Neuronal stem cell (in vitro differentiated cells): ENCODE measurements around the gene TSPAN4.

Source experiments
- DNase-seq: peaks from one replicate; pipeline ENCODE4 v3.0.0-alpha.2; 2013; ENCODE audit warnings: low spot score
- H2AFZ ChIP-seq: one replicate; pipeline ENCODE4 v1.6.1; 2013; ENCODE audit warnings: mild to moderate bottlenecking, low read length, inconsistent platforms
- H2AK5ac ChIP-seq: 2 replicates; pipeline ENCODE4 v1.6.1; 2013; ENCODE audit warnings: low read depth, mild to moderate bottlenecking, inconsistent platforms, low read length, moderate library complexity, mixed read lengths
- H2BK120ac ChIP-seq: 2 replicates; pipeline ENCODE4 v1.6.1; 2013; ENCODE audit warnings: low read depth, mild to moderate bottlenecking, inconsistent platforms, low read length, moderate library complexity, mixed read lengths
- H2BK12ac ChIP-seq: one replicate; pipeline ENCODE4 v1.6.1; 2013; ENCODE audit warnings: low read length, inconsistent platforms
- H2BK15ac ChIP-seq: 2 replicates; pipeline ENCODE4 v1.6.1; 2013; ENCODE audit warnings: mild to moderate bottlenecking, low read length, inconsistent platforms, mixed read lengths
- H2BK5ac ChIP-seq: one replicate; pipeline ENCODE4 v1.6.1; 2013; ENCODE audit warnings: inconsistent platforms, mild to moderate bottlenecking, low read length, moderate library complexity
- H3K14ac ChIP-seq: one replicate; pipeline ENCODE4 v1.6.1; 2013; ENCODE audit warnings: low read length, inconsistent platforms
- H3K18ac ChIP-seq: 2 replicates; pipeline ENCODE4 v1.6.1; 2013; ENCODE audit warnings: low read length, inconsistent platforms
- H3K23ac ChIP-seq: 2 replicates; pipeline ENCODE4 v1.6.1; 2013; ENCODE audit warnings: low read depth, mild to moderate bottlenecking, mixed read lengths, low read length, inconsistent platforms; ENCODE audit not compliant: poor library complexity
- H3K27ac ChIP-seq: replicated peaks from 3 replicates; pipeline ENCODE4 v1.5.1; 2013; ENCODE audit warnings: low read length, inconsistent platforms
- H3K27me3 ChIP-seq, 3 experiments: 2 replicates each; pipeline ENCODE4 v1.6.1; 2013; ENCODE audit warnings: low read length in 3 of 3, mild to moderate bottlenecking in 2 of 3, inconsistent platforms in 1 of 3, low read depth in 1 of 3, mixed read lengths in 1 of 3, moderate library complexity in 1 of 3; ENCODE audit not compliant: control insufficient read depth in 3 of 3, insufficient read depth in 3 of 3
- H3K36me3 ChIP-seq, 2 donors: replicated peaks in 1 of 2; 2 replicates each; pipeline ENCODE4 v1.6.1; 2013; ENCODE audit warnings: low read length in 2 of 2; ENCODE audit not compliant: control insufficient read depth in 2 of 2, insufficient read depth in 2 of 2
- H3K4ac ChIP-seq: 2 replicates; pipeline ENCODE4 v1.6.1; 2013; ENCODE audit warnings: inconsistent platforms, mild to moderate bottlenecking, low read length, moderate library complexity
- H3K4me1 ChIP-seq, 2 donors: 1 replicate in 1 of 2; 2 replicates in 1 of 2; pipeline ENCODE4 v1.6.1; 2013; ENCODE audit warnings: low read length in 2 of 2, low read depth in 1 of 2; ENCODE audit not compliant: control insufficient read depth in 2 of 2, insufficient read depth in 1 of 2
- H3K4me2 ChIP-seq: one replicate; pipeline ENCODE4 v1.6.1; 2013; ENCODE audit warnings: mild to moderate bottlenecking, low read length, inconsistent platforms; ENCODE audit not compliant: insufficient read depth, poor library complexity, severe bottlenecking
- H3K4me3 ChIP-seq, 2 donors: 2 replicates each; pipeline ENCODE4 v1.5.1; 2013; ENCODE audit warnings: low read length in 2 of 2, mild to moderate bottlenecking in 2 of 2, inconsistent platforms in 1 of 2, moderate library complexity in 1 of 2
- H3K79me1 ChIP-seq: one replicate; pipeline ENCODE4 v1.6.1; 2013; ENCODE audit warnings: low read depth, mild to moderate bottlenecking, inconsistent platforms, low read length, moderate library complexity
- H3K9ac ChIP-seq: one replicate; pipeline ENCODE4 v1.6.1; 2013; ENCODE audit warnings: mild to moderate bottlenecking, low read depth, low read length, inconsistent platforms; ENCODE audit not compliant: poor library complexity
- H3K9me3 ChIP-seq, 2 donors: replicated peaks in 1 of 2; 2 replicates each; pipeline versions ENCODE3 to v1.6.1; 2013; ENCODE audit warnings: low read length in 2 of 2, mild to moderate bottlenecking in 2 of 2, inconsistent platforms in 1 of 2, low read depth in 1 of 2, mixed read lengths in 1 of 2, moderate library complexity in 1 of 2; ENCODE audit not compliant: control insufficient read depth in 2 of 2, insufficient read depth in 1 of 2
- H4K8ac ChIP-seq: one replicate; pipeline ENCODE4 v1.6.1; 2013; ENCODE audit warnings: low read depth, mild to moderate bottlenecking, inconsistent platforms, low read length, moderate library complexity
- H4K91ac ChIP-seq: one replicate; pipeline ENCODE4 v1.6.1; 2013; ENCODE audit warnings: low read length, low read depth, mild to moderate bottlenecking, inconsistent platforms; ENCODE audit not compliant: poor library complexity
- WGBS, 2 donors: extraction: QIAGEN DNeasy Blood & Tissue Kit; methylation state at CpG; one replicate each; pipeline ENCODE4 v1.1.7; 2013; ENCODE audit warnings: missing lambda C conversion rate in 2 of 2, mixed read lengths in 1 of 2; ENCODE audit not compliant: insufficient read length in 2 of 2, insufficient replicate concordance in 1 of 2; ENCODE audit errors: extremely low coverage in 2 of 2; 5-methylcytosine and 5-hydroxymethylcytosine counted together

TSPAN4 gene

GRCh38 chr11:863023-863909 lies 20.6 kb downstream of the TSPAN4 start:
- H3K4me1 ChIP-seq = peaks cover 7 to 13% of the 10 kb centered on the region in 2 donors
- H2AFZ ChIP-seq = no peak overlapping the region
- peak overlapping the region; percentile 30 for H4K91ac ChIP-seq
- peak overlapping the region; percentile 89 for H3K14ac ChIP-seq
- peak overlapping the region; percentile 67 for H3K23ac ChIP-seq
- peak overlapping the region; percentile 6 for H2BK15ac ChIP-seq
- peaks cover 13% of the 10 kb centered on the region for H3K79me1 ChIP-seq
- peak overlapping the region; percentile 92 for H4K8ac ChIP-seq
- H2BK12ac ChIP-seq = peak overlapping the region; percentile 84
- H3K36me3 ChIP-seq = peaks cover 0 to 33% of the 10 kb centered on the region in 2 donors
- no peak overlapping the region for H3K27ac ChIP-seq
- WGBS, 2 donors = no CpG with 5 or more reads among the region's 24 CpGs
- peak overlapping the region; percentile 98 for H2AK5ac ChIP-seq
- H2BK5ac ChIP-seq = peak overlapping the region; percentile 75
- H2BK120ac ChIP-seq = no peak overlapping the region
- no peak overlapping the region for H3K4me2 ChIP-seq
- H3K27me3 ChIP-seq = no peaks in the 10 kb centered on the region
- no peaks in the 10 kb centered on the region for H3K9me3 ChIP-seq
- H3K18ac ChIP-seq = peak overlapping the region; percentile 94
- peak overlapping the region; percentile 53 for H3K4ac ChIP-seq
- peak overlapping the region; percentile 70 for H3K9ac ChIP-seq
- no peak overlapping the region for H3K4me3 ChIP-seq
- DNase-seq = no peak

- Histone ChIP-seq H2AK5ac (peak overlapping the region; percentile 98), H2BK15ac (no peak overlapping the region), H3K79me1 (peaks cover 10% of the 10 kb centered on the region), H3K9me3 (no peaks in the 10 kb centered on the region), H3K27me3 (no peaks in the 10 kb centered on the region), H3K4me1 (peaks cover 7 to 13% of the 10 kb centered on the region in 2 donors), H4K8ac (no peak overlapping the region), H2AFZ (no peak overlapping the region), H4K91ac (no peak overlapping the region), H2BK12ac (no peak overlapping the region), H3K14ac (peak overlapping the region; percentile 3), H3K36me3 (peaks cover 4 to 41% of the 10 kb centered on the region in 2 donors), H3K4me3 (no peak overlapping the region), H3K23ac (peak overlapping the region; percentile 43), H3K9ac (no peak overlapping the region), H3K4ac (no peak overlapping the region), H2BK5ac (peak overlapping the region; percentile 75), H3K18ac (peak overlapping the region; percentile 80), H3K27ac (no peak overlapping the region), H2BK120ac (no peak overlapping the region), H3K4me2 (no peak overlapping the region)
- WGBS, 2 donors = no CpG with 5 or more reads among the region's 31 CpGs
- DNase-seq = no peak
Observed at GRCh38 chr11:863910-864827, 21.5 kb downstream of the TSPAN4 start.

- H3K27ac ChIP-seq = no peak overlapping the region
- WGBS, 2 donors = no CpG with 5 or more reads among the region's 11 CpGs
Observed at GRCh38 chr11:864898-865297, 22.2 kb downstream of the TSPAN4 start.

More at GRCh38 chr11:864898-865297, 22.2 kb downstream of the TSPAN4 start:
- no peak overlapping the region for H2AFZ ChIP-seq
- no peak overlapping the region for H3K4ac ChIP-seq
- H3K27me3 ChIP-seq = no peaks in the 10 kb centered on the region
- H3K9me3 ChIP-seq = no peaks in the 10 kb centered on the region
- no peak overlapping the region for H2BK120ac ChIP-seq
- no peak overlapping the region for H2BK15ac ChIP-seq
- H3K4me2 ChIP-seq = no peak overlapping the region
- H3K4me1 ChIP-seq = peaks cover 7 to 14% of the 10 kb centered on the region in 2 donors
- H3K23ac ChIP-seq = no peak overlapping the region
- H2BK5ac ChIP-seq = no peak overlapping the region
- H3K14ac ChIP-seq = no peak overlapping the region
- no peak for DNase-seq
- H3K79me1 ChIP-seq = peaks cover 5% of the 10 kb centered on the region
- no peak overlapping the region for H2AK5ac ChIP-seq
- no peak overlapping the region for H3K4me3 ChIP-seq
- H3K9ac ChIP-seq = peak overlapping the region; percentile 44
- H3K18ac ChIP-seq = peak overlapping the region; percentile 28
- no peak overlapping the region for H4K8ac ChIP-seq
- H3K36me3 ChIP-seq = peaks cover 4 to 43% of the 10 kb centered on the region in 2 donors
- no peak overlapping the region for H2BK12ac ChIP-seq
- no peak overlapping the region for H4K91ac ChIP-seq
